Activated effector memory CD4-positive, alpha-beta T cell treated with Interleukin-2 at 50 U/mL for 16 hours (primary cell): Measurements from ENCODE around the gene UNC45A.
"Not testable (repeated sequence)": the region's sequence is repeated elsewhere in the genome, so short reads cannot be mapped to it uniquely, and the experiment has no call there.

Experiments used
- DNase-seq: peaks from one replicate; pipeline ENCODE4 v3.0.0-alpha.2; 2020

Gene UNC45A, protein sequence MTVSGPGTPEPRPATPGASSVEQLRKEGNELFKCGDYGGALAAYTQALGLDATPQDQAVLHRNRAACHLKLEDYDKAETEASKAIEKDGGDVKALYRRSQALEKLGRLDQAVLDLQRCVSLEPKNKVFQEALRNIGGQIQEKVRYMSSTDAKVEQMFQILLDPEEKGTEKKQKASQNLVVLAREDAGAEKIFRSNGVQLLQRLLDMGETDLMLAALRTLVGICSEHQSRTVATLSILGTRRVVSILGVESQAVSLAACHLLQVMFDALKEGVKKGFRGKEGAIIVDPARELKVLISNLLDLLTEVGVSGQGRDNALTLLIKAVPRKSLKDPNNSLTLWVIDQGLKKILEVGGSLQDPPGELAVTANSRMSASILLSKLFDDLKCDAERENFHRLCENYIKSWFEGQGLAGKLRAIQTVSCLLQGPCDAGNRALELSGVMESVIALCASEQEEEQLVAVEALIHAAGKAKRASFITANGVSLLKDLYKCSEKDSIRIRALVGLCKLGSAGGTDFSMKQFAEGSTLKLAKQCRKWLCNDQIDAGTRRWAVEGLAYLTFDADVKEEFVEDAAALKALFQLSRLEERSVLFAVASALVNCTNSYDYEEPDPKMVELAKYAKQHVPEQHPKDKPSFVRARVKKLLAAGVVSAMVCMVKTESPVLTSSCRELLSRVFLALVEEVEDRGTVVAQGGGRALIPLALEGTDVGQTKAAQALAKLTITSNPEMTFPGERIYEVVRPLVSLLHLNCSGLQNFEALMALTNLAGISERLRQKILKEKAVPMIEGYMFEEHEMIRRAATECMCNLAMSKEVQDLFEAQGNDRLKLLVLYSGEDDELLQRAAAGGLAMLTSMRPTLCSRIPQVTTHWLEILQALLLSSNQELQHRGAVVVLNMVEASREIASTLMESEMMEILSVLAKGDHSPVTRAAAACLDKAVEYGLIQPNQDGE

DNA sequence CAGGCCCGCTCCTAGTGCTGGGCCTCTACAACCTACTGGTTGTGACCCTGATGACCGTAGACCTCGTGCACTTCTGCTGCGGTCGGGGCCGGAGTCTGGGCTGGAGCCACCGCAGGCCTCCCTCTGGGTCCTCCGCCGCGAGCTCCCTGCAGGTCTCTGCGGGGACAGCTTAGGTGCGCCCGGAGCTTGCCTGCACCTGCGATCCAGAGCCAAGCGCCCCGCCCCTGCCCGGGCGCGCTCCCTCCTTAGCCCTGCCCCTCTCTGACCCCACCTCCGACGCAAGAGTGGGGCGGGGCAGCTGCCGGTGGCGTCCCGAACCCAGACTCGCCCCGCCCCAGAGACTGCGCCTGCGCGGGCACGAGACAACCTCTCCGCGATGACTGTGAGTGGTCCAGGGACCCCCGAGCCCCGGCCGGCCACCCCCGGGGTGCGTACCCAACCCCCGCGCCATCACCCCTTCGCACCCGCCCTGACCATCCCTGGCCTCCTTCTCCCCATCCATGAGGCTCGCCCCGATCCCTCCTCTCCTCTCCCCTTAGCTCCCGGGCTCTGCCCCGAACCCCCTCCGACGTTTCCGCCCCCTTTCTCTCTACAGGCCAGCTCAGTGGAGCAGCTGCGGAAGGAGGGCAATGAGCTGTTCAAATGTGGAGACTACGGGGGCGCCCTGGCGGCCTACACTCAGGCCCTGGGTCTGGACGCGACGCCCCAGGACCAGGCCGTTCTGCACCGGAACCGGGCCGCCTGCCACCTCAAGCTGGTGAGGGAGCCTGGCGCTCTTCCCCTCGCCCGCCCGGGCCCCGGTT, at the start of gene UNC45A:
Gene UNC45A (plus strand): TSS at position 337 of the 803 bp plus-strand sequence. CDS start 40 bp downstream, at position 377.
- peak; percentile 95 for DNase-seq

DNA sequence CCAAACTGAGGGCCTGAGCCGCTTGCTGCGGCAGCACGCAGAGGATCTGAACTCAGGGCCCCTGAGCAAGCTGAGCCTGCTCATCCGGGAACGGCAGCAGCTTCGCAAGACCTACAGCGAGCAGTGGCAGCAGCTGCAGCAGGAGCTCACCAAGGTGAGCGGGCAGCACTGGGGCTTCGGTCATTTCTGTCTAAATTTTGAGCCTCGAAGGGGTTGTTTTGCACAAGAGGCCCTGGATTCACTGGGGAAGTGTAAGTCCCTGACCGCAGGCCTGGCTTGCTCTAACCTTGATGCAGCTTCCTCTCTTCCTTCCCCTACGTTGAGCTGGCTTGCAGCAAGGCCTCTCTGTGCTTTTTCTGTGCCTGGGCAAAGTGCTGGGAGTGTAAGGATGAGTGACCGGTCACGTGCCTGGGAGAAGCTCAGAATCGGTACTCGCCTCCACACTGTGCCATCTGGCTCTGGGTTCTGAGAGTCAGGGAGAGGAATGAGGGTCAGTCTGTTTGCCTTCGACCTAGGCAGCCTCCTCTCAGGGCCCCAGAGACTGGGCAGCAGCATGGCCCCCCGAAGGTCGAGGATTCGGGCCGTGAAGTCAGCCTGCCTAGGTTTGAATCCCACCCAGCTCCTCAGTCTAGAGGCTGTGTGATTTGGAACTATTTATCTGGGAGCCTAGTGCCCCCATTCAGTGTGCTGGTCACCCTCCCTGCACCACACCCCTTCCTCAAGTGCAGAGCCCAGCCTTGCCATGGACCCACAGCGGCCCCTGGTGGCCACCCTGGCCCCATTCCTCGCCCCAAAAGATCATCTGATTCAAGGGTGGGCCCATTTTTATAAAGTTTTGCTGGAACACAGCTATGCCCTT, 49.4 kb upstream of the UNC45A start:
- DNase-seq = peak; percentile 59

DNA sequence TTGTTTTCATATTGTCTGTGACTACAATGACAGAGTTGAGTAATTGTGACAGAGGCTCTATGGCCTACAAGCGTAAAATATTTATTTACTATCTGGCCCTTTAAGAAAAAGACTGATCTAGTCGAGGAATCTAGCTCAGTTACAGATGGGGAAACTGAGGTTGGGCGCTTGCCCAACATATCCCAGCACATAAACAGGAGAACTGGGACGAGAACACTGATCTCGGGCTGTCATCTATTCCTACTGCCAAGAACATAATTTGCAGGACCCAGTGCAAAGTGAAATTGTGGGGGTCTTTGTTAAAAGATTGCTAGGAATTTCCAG, 48.8 kb upstream of the UNC45A start:
- DNase-seq = no peak

DNA sequence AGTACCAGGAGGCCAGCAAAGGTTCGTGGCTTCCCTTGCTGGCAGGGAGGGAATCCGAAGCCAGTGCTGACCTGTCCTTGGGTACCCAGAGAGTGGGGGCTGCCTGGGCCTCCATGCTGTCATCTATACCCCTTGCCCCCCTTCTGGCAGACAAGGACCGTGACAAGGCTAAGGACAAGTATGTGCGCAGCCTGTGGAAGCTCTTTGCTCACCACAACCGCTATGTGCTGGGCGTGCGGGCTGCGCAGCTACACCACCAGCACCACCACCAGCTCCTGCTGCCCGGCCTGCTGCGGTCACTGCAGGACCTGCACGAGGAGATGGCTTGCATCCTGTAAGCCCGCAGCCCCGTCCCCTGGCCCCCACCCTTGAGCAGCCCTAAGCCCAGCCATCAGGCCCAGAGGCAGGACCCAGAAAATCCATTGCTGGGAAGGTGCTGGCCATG, 48.0 kb upstream of the UNC45A start:
- DNase-seq = no peak

DNA sequence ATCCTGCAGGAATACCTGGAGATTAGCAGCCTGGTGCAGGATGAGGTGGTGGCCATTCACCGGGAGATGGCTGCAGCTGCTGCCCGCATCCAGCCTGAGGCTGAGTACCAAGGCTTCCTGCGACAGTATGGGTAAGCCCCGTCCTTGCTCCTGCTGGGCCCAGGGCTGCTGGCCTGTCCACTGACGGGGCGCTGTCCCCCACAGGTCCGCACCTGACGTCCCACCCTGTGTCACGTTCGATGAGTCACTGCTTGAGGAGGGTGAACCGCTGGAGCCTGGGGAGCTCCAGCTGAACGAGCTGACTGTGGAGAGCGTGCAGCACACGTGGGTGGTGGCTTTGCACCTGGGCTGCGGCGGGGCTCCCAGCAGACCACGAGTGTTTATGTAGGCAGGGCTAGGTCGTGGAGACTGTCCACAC, 45.8 kb upstream of the UNC45A start:
- DNase-seq = no peak

DNA sequence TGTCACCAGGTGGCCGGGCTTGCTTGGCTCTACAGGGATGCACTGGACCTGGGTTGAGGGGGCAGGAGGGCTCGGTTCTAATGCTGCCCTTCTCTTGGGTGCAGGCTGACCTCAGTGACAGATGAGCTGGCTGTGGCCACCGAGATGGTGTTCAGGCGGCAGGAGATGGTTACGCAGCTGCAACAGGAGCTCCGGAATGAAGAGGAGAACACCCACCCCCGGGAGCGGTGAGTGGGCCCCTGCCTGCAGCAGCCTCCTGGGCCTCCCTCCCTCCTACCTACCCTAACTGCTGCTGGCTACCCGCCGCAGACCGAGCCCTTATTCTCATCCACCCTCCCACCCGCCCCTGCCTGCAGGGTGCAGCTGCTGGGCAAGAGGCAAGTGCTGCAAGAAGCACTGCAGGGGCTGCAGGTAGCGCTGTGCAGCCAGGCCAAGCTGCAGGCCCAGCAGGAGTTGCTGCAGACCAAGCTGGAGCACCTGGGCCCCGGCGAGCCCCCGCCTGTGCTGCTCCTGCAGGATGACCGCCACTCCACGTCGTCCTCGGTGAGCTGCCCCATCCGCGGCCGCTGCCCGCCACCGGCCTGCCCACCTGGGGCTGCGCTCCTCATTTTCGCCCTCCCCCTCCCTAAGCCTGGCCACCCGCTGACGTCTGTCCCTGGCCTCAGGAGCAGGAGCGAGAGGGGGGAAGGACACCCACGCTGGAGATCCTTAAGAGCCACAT, 45.2 kb upstream of the UNC45A start:
- no peak for DNase-seq

DNA sequence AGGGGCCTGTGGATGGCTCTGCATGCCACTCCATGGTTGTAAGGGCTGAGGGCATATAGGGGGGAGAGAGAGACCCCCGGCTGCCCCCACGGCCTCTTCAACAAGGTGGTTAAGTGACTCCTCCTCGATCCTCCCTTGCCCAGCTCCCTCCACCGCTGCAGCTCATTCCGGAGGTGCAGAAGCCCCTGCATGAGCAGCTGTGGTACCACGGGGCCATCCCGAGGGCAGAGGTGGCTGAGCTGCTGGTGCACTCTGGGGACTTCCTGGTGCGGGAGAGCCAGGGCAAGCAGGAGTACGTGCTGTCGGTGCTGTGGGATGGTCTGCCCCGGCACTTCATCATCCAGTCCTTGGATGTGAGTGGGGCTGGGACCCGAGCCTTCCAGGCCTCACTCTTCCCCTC, 44.2 kb upstream of the UNC45A start:
- no peak for DNase-seq

DNA sequence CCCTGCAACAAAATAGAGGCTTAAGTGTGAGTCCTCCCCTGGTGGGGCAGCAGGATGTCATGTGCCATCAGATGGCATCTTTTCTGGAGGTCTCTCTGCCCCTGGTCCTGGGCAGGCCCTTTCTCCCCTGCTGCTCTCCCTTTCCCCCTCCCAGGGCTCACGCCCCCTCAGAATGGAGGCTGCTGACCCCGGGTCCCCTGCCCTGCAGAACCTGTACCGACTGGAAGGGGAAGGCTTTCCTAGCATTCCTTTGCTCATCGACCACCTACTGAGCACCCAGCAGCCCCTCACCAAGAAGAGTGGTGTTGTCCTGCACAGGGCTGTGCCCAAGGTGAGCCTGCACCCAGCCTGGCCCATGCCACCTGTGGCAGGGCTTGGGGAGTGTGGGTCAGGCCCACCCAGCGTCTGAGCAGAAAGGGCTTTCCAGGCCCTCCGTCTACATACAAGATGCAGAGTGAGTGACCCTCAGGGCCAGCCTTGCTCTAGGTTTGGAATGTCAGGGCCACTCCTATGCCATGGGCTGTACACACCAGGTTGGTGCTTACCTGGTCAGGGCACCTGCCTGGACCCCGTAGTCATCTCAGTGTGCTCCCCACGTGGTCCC, 43.6 kb upstream of the UNC45A start:
- no peak for DNase-seq

DNA sequence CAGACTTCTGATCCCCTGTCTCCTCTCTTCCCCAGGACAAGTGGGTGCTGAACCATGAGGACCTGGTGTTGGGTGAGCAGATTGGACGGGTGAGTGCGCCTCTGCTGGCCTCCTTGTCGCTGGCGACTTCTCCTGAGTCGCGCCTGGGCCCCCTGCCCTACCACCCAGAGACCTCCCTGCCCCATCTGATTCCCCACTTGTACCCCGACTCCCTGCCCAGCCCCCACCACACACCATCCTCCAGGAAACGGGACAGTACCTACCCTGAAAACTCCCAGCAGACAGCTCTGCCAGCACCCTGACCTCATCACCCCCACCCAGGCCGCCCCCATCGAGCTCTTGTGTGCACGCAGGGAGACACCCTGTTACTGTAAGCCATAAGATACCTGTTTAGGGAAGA, 43.1 kb upstream of the UNC45A start:
- no peak for DNase-seq

DNA sequence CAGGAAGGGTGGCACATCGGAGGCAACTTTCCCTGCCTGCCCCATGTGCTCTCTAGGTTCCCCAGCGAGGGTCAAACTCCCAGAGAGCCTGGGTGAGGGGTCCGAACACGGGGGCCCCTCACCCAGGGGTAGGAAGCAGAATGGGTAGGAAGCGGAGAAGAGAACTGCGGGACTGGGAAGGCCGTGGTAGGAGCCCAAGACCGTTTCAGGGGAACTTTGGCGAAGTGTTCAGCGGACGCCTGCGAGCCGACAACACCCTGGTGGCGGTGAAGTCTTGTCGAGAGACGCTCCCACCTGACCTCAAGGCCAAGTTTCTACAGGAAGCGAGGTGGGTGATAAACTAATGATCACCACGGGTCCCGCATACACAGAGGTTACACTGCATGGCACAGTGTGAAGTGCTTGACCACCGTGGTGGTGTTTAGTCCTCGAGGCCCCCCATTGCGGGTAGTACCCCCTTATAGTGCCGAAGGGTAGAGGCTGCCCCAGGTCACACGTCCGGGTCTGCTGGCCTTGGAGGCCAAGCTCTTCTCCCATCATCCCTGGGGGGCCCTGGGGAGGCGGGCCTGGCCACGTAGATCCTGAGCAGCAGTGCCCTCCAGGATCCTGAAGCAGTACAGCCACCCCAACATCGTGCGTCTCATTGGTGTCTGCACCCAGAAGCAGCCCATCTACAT, 42.4 kb upstream of the UNC45A start:
- no peak for DNase-seq

DNA sequence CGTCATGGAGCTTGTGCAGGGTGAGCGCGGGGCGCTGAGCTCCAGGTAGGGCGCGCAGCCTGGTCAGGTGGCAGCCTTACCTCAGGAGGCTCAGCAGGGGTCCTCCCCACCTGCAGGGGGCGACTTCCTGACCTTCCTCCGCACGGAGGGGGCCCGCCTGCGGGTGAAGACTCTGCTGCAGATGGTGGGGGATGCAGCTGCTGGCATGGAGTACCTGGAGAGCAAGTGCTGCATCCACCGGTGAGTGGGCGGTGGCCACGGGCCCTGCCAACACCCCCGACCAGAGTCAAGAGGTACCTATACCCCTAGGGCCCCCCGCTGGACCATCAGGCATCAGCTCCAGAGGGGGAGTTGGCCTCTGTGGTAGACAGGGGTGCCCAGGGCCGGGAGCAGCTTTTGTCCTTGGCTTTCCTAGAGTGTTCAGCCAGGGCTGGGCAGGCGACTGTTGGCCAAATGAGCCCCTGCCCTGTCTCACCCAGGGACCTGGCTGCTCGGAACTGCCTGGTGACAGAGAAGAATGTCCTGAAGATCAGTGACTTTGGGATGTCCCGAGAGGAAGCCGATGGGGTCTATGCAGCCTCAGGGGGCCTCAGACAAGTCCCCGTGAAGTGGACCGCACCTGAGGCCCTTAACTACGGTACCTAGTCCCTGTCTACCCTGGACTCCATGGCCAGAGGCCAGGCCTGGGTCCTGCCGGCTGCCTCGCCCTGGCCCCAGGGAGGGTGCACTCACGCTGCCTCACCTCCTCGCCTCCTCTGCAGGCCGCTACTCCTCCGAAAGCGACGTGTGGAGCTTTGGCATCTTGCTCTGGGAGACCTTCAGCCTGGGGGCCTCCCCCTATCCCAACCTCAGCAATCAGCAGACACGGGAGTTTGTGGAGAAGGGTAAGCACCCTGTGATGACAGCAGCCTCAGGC, 41.7 kb upstream of the UNC45A start:
- DNase-seq = no peak

DNA sequence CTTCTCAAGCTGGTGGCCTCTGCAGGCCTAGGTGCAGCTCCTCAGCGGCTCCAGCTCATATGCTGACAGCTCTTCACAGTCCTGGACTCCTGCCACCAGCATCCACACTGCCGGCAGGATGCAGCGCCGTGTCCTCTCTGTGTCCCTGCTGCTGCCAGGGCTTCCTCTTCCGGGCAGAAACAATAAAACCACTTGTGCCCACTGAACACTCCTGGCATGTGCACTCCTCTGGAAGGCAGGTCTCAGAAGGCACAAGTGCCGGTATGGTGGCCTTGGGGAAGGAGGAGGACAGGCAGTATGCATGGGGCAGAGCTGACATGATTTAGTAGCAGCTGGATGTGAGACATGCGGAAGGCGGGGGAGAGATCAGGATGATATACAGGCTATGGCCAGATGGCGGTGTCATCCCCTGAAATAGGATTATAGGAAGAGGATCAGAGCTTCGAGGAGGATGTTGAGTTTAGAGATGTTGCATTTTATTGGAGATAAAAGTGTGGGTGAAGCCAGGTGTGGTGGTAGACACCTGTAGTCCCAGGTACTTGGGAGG, 39.4 kb upstream of the UNC45A start:
- no peak for DNase-seq

DNA sequence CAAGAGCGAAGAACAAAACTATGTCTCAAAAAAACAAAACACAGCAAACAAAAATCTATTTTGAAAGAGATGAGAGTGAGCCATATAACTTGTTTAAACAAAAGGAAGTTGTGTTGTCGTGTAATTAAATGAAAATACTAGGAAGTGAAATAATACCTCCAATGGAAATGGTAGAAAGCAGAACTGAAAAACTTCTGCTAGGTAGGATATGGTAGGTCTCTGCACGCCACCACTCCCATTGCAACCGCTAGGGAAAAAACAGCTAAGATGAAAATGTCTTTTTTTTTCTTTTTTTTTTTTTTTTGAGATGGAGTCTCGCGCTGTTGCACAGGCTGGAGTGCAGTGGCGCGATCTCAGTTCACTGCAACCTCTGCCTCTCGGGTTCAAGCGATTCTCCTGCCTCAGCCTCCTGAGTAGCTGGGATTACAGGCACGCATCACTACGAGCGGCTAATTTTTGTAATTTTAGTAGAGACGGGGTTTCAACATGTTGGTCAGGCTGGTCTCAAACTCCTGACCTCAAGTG, 37.9 kb upstream of the UNC45A start:
- DNase-seq = not testable (repeated sequence)

DNA sequence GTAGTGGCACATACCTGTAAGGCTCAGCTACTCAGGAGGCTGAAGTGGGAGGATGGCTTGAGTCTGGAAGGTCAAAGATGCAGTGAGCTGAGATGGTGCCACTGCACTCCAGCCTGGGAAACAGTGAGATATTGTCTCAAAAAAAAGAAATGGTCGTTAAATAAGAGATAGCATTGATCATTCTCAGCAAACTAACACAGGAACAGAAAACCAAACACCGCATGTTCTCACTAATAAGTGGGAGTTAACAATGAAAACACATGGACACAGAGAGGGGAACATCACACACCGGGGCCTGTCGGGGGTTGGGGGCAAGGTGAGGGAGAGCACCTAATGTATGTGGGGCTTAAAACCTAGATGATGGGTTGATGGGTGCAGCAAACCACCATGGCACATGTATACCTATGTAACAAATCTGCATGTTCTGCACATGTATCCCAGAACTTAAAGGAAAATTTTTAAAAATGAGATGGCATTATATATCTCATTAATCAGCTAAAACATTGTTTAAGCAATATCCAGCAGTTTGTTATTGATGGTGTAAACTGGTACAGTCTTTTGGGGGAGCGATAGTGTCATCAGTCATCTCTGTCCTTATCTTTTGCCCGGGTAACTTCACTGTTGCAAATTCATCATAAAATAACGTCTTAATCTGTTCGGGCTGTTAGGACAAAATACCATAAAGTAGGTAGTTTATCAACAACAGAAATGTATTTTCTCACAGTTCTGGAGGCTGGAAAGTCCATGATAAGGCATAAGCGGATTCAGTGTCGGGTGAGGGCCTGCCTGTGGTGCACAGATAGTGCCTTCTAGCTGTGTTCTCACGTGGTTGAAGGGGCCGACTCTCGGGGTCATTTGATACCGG, 33.7 kb upstream of the UNC45A start:
- no peak for DNase-seq

DNA sequence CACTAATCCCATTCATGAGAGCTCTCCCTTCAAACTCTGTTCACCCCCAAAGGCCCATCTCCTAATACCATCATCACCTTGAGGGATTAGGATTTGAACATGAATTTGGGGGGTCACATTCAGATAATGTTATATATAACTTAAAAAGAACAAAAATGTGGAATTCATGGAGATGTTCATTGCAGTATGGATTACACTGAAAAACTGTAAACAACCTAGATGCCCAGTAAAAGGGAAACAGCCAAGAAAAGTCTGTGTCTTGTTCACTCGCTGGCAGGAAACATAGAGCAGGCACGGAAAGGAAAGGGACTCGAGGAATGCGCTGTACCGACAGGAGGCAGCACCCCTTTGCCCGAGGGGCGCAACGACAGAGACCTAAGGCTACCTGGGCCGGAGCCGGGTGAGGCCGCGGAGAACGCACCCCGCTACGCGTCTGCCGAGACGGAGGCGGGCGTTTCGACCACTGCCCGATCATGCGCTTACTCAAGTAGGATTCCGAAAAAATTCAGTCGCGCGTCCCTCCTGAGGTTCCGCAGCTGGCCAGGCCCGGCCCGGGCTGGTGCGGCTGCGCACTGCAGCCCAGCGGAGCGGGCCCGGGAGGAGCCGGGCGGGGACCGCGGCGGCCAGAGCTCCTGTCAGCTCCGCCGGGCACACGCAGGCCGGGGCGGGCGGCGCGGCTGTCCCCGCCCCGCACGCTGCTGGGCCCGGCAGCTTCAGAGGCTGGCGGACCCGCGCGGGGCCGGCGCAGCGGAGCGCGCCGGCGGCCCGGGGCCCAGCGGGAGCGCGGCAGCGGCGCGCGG, 32.8 kb upstream of the UNC45A start:
- DNase-seq = peak; percentile 63

DNA sequence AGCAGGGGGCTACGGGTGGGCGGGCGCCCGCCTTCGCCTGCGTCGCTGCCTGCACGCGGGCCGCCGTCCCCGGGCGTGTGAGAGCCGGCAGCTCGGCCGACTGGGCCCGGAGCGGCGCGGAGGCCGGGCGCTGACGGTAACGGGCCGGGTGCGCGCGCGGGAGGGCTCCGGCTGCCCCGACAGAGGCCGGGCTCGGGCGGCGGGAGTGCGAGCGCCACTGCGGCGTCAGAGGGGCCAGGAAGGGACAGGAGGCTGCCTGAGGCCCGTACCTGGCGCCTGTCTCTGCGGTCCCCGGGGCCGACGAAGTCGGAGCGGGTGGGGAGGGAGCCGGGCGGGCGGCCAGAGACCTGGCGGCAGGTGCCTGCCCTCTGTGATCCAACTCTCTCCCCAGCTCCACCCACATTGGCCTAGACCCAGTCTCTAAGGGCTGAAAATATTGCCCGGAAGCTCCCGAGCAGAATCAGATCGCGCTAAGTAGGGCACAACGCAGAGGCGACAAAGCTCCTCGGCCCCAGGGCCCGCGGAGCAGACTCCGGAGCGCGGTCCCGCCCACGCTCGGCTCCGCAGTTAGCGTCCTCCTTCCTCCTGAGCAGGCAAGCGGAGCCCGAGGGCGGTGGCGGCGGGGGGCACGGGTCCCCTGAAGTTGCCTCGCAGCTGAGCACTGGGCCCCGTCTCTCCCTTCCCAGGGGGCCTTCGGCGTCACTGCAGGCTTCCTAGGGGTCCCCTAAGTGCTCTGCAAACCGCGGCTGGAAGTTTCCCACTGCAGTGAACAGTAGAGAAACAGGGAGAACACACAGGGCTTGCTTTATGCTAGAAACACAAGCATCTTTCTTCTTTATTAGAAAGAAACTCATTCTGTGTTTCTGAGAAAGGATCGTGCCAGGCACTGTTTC, 32.0 kb upstream of the UNC45A start, which contains the start of gene MAN2A2:
Gene MAN2A2 (plus strand): TSS at position 463 of the 893 bp plus-strand sequence. CDS start 906 bp downstream, outside the sequence.
- peak; percentile 65 for DNase-seq
